HepG2 (cell line): ENCODE results near the gene FAM184B.

Experiments used
- CEBPG ChIP-seq: IDR thresholded peaks from 2 replicates; pipeline ENCODE4 v1.6.1; 2016
- E2F1 ChIP-seq: sonication (generic); formaldehyde crosslinking; IDR thresholded peaks from 2 replicates; pipeline ENCODE4 v1.5.0; 2020; ENCODE audit warnings: missing genetic modification reagents
- IKZF4 ChIP-seq: sonication (generic); formaldehyde crosslinking; IDR thresholded peaks from 2 replicates; pipeline ENCODE4 v1.5.1; 2020; ENCODE audit warnings: borderline replicate concordance, mild to moderate bottlenecking, low read depth, missing genetic modification reagents; ENCODE audit errors: not compliant biosample characterization
- IRF2 ChIP-seq: IDR thresholded peaks from 2 replicates; pipeline ENCODE4 v1.6.1; 2018; ENCODE audit warnings: missing genetic modification reagents, missing compliant biosample characterization
- POLR2A ChIP-seq, 2 experiments: IDR thresholded peaks; 2 replicates each; pipeline ENCODE4 v1.6.1; 2011; ENCODE audit warnings: low read depth in 2 of 2, low read length in 2 of 2, mild to moderate bottlenecking in 1 of 2, moderate library complexity in 1 of 2; ENCODE audit not compliant: insufficient read depth in 1 of 2
- SALL1 ChIP-seq: sonication (generic); formaldehyde crosslinking; IDR thresholded peaks from 2 replicates; pipeline ENCODE4 v1.8.0; 2022; ENCODE audit warnings: mild to moderate bottlenecking, missing genetic modification reagents
- SMAD9 ChIP-seq: sonication (generic); formaldehyde crosslinking; IDR thresholded peaks from 2 replicates; pipeline ENCODE4 v1.5.1; 2020; ENCODE audit warnings: mild to moderate bottlenecking, missing genetic modification reagents
- TF ChIP-seq, protein P1 (sequence below): sonication (generic); formaldehyde crosslinking; IDR thresholded peaks from 2 replicates; pipeline ENCODE4 v1.5.0; 2020; ENCODE audit warnings: mild to moderate bottlenecking, missing genetic modification reagents, moderate library complexity

DNA sequence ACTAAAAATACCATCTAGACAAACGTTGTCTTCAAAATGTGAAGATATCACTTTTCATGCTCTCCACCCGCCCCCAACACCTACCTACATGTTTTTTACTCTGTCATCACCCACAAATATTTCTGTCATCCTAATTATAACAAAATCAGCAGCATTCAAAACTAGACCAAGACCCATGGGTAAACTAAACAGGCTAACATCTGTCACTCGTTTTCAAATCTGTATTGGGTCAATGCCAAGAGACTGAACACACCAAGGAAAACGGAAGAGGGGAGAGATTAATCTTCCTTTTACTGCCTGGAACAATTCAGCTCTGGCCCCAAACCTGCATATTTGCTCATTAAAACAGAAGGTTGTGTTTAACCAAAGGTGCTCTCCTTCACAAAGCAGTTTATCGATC is 17.5 kb downstream of the FAM184B start:
- TF ChIP-seq POLR2A (IDR thresholded peaks at IDR 0.05; ENCODE audit: insufficient read depth in 1 of 2, low read depth in 2 of 2, low read length in 2 of 2) (no peak), IRF2 (no peak), IKZF4 (CRISPR knock-in tag) (no peak), SMAD9 (no peak), SALL1 (CRISPR knock-in tag) (no peak), E2F1 (CRISPR knock-in tag) (no peak), CEBPG (no peak)
- TF ChIP-seq, protein P1, sequence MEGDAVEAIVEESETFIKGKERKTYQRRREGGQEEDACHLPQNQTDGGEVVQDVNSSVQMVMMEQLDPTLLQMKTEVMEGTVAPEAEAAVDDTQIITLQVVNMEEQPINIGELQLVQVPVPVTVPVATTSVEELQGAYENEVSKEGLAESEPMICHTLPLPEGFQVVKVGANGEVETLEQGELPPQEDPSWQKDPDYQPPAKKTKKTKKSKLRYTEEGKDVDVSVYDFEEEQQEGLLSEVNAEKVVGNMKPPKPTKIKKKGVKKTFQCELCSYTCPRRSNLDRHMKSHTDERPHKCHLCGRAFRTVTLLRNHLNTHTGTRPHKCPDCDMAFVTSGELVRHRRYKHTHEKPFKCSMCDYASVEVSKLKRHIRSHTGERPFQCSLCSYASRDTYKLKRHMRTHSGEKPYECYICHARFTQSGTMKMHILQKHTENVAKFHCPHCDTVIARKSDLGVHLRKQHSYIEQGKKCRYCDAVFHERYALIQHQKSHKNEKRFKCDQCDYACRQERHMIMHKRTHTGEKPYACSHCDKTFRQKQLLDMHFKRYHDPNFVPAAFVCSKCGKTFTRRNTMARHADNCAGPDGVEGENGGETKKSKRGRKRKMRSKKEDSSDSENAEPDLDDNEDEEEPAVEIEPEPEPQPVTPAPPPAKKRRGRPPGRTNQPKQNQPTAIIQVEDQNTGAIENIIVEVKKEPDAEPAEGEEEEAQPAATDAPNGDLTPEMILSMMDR = no peak
